PFSK-1 (cell line): ENCODE measurements around the gene CASS4.

Experiments
- FOXP2 ChIP-seq: optimal IDR thresholded peaks from 2 replicates; pipeline ENCODE3; 2011; ENCODE audit warnings: borderline replicate concordance, control low read depth, inconsistent platforms; ENCODE audit not compliant: insufficient read depth; ENCODE audit errors: extremely low read length, extremely low read depth
- POLR2AphosphoS5 ChIP-seq: IDR thresholded peaks from 2 replicates; pipeline ENCODE4 v1.6.1; 2012; ENCODE audit warnings: low read depth, mild to moderate bottlenecking, control low read depth, low read length, moderate library complexity
- REST ChIP-seq, 2 experiments: IDR thresholded peaks; 2 replicates each; pipeline versions ENCODE4 v1.6.1 to v1.8.0; 2011 to 2012; ENCODE audit warnings: low read depth in 2 of 2, low read length in 2 of 2, control low read depth in 1 of 2, inconsistent platforms in 1 of 2, mild to moderate bottlenecking in 1 of 2, moderate library complexity in 1 of 2; ENCODE audit not compliant: insufficient read depth in 1 of 2
- SIN3A ChIP-seq: IDR thresholded peaks from 2 replicates; pipeline ENCODE4 v1.6.1; 2012; ENCODE audit warnings: mild to moderate bottlenecking, low read length, moderate library complexity, borderline replicate concordance; ENCODE audit not compliant: insufficient read depth
- TAF1 ChIP-seq: IDR thresholded peaks from 2 replicates; pipeline ENCODE4 v1.6.1; 2012; ENCODE audit warnings: low read length, control low read depth, borderline replicate concordance; ENCODE audit not compliant: insufficient read depth

The CASS4 gene

GRCh38 chr20:56392132-56392880 lies 19.8 kb upstream of the CASS4 start, which contains the start of the genes AURKA and CSTF1:
Gene AURKA (minus strand): TSS chr20:56392215. CDS start chr20:56388197, 4,018 bp downstream.
Gene CSTF1 (plus strand): TSS chr20:56392645. CDS start chr20:56395553, 2,908 bp downstream.
- TF ChIP-seq REST (IDR thresholded peaks at IDR 0.05; ENCODE audit: insufficient read depth in 1 of 2, low read depth in 2 of 2, low read length in 2 of 2) (peak in 1 of 2 experiments; percentile 9; a peak in 1 of 4 replicates), FOXP2 (peak; percentile 62), TAF1 (peak; percentile 77; the same call in 1 of the 2 replicates), POLR2AphosphoS5 (peak; percentile 50; the same call in 1 of the 2 replicates), SIN3A (peak; percentile 91; the same call in 1 of the 2 replicates)

- TF ChIP-seq TAF1 (no peak), POLR2AphosphoS5 (no peak), REST (IDR thresholded peaks at IDR 0.05; ENCODE audit: insufficient read depth in 1 of 2, low read depth in 2 of 2, low read length in 2 of 2) (no peak), SIN3A (no peak), FOXP2 (no peak)
Observed at GRCh38 chr20:56392881-56393482, 19.1 kb upstream of the CASS4 start.

GRCh38 chr20:56393653-56394052 lies 18.4 kb upstream of the CASS4 start:
- no peak for TF ChIP-seq TAF1
- TF ChIP-seq SIN3A = no peak
- no peak for TF ChIP-seq FOXP2
- TF ChIP-seq POLR2AphosphoS5 = no peak
- TF ChIP-seq REST (IDR thresholded peaks at IDR 0.05; ENCODE audit: insufficient read depth in 1 of 2, low read depth in 2 of 2, low read length in 2 of 2) = no peak

GRCh38 chr20:56395166-56395565 lies 16.9 kb upstream of the CASS4 start:
- TF ChIP-seq TAF1 = no peak
- no peak for TF ChIP-seq SIN3A
- TF ChIP-seq FOXP2 = no peak
- TF ChIP-seq POLR2AphosphoS5 = no peak

GRCh38 chr20:56400001-56400640 lies 11.9 kb upstream of the CASS4 start:
- TF ChIP-seq REST (IDR thresholded peaks at IDR 0.05; ENCODE audit: insufficient read depth in 1 of 2, low read depth in 2 of 2, low read length in 2 of 2) (no peak), FOXP2 (no peak), TAF1 (no peak), POLR2AphosphoS5 (no peak), SIN3A (no peak)
